ENCODE results near the gene ANKS4B.
"Not testable (repeated sequence)": the region's sequence is repeated elsewhere in the genome, so short reads cannot be mapped to it uniquely, and the experiment has no call there.

- not testable (repeated sequence) for TF ChIP-seq EZH2 (IDR thresholded peaks at IDR 0.05; ENCODE audit: low read depth, unreplicated experiment); POLR2AphosphoS5 (IDR thresholded peaks at IDR 0.05; ENCODE audit: low read depth); ZNF114 (CRISPR knock-in tag; IDR thresholded peaks at IDR 0.05); STAT1 (IDR thresholded peaks at IDR 0.05; ENCODE audit: unreplicated experiment); CREB1 (CRISPR knock-in tag; IDR thresholded peaks at IDR 0.05; ENCODE audit: low read depth)
- TF ChIP-seq, protein P1, sequence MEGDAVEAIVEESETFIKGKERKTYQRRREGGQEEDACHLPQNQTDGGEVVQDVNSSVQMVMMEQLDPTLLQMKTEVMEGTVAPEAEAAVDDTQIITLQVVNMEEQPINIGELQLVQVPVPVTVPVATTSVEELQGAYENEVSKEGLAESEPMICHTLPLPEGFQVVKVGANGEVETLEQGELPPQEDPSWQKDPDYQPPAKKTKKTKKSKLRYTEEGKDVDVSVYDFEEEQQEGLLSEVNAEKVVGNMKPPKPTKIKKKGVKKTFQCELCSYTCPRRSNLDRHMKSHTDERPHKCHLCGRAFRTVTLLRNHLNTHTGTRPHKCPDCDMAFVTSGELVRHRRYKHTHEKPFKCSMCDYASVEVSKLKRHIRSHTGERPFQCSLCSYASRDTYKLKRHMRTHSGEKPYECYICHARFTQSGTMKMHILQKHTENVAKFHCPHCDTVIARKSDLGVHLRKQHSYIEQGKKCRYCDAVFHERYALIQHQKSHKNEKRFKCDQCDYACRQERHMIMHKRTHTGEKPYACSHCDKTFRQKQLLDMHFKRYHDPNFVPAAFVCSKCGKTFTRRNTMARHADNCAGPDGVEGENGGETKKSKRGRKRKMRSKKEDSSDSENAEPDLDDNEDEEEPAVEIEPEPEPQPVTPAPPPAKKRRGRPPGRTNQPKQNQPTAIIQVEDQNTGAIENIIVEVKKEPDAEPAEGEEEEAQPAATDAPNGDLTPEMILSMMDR (conservative IDR thresholded peaks at IDR 0.05; ENCODE audit: low read depth in 2 of 2), result not testable (repeated sequence)
Observed at GRCh38 chr16:21272763-21273162, 39.3 kb downstream of the ANKS4B start.

Data from GM23338 (cell line).